ENCODE data around the gene SLC26A8. TPM values are rescaled to one million over a fixed set of nuclear protein-coding genes. Genes with fewer than 3 reads are reported as not detected.

Gene SLC26A8
- total and polyA plus RNA-seq, 2 experiments from 2014 or later, result 0.89 to 2.9 TPM

- Mint-ChIP-seq H3K27me3 (ENCODE audit: insufficient read depth, low read depth, poor library complexity) (peaks cover 9% of the 10 kb centered on the region), H3K9me3 (peaks cover 46% of the 10 kb centered on the region), H3K4me1 (no peaks in the 10 kb centered on the region), H3K4me3 (no peak overlapping the region), H3K27ac (no peak overlapping the region), H3K36me3 (ENCODE audit: low read depth) (peaks cover 60% of the 10 kb centered on the region)
- peaks cover 38% of the 10 kb centered on the region for H3K36me3 ChIP-seq (ENCODE audit: insufficient read depth)
- ATAC-seq, result no peak
- peaks cover 100% of the 10 kb centered on the region for H3K79me2 ChIP-seq (replicated peaks; ENCODE audit: insufficient read depth)
- no peak overlapping the region for H3K4me2 ChIP-seq
- H3K27me3 ChIP-seq (ENCODE audit: insufficient read depth), result no peaks in the 10 kb centered on the region
- no peak for TF ChIP-seq JUNB (IDR thresholded peaks at IDR 0.05; ENCODE audit: unreplicated experiment)
- no peak for TF ChIP-seq EZH2phosphoT487 (IDR thresholded peaks at IDR 0.05; ENCODE audit: unreplicated experiment)
- TF ChIP-seq CTCF (conservative IDR thresholded peaks at IDR 0.05; ENCODE audit: low read depth in 2 of 2), result no peak
- no peak for TF ChIP-seq EZH2 (IDR thresholded peaks at IDR 0.05; ENCODE audit: low read depth, unreplicated experiment)
- TF ChIP-seq ZNF331 (CRISPR knock-in tag; IDR thresholded peaks at IDR 0.05; ENCODE audit: low read depth), result no peak
- no peak for TF ChIP-seq REST (IDR thresholded peaks at IDR 0.05; ENCODE audit: unreplicated experiment)
- TF ChIP-seq ZNF114 (CRISPR knock-in tag; IDR thresholded peaks at IDR 0.05), result no peak
- no peak for TF ChIP-seq CREB1 (CRISPR knock-in tag; IDR thresholded peaks at IDR 0.05; ENCODE audit: low read depth)
- TF ChIP-seq NANOG (IDR thresholded peaks at IDR 0.05; ENCODE audit: borderline replicate concordance), result no peak
- TF ChIP-seq, protein P1, sequence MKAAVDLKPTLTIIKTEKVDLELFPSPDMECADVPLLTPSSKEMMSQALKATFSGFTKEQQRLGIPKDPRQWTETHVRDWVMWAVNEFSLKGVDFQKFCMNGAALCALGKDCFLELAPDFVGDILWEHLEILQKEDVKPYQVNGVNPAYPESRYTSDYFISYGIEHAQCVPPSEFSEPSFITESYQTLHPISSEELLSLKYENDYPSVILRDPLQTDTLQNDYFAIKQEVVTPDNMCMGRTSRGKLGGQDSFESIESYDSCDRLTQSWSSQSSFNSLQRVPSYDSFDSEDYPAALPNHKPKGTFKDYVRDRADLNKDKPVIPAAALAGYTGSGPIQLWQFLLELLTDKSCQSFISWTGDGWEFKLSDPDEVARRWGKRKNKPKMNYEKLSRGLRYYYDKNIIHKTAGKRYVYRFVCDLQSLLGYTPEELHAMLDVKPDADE (IDR thresholded peaks at IDR 0.05), result no peak
- TF ChIP-seq, protein P2, sequence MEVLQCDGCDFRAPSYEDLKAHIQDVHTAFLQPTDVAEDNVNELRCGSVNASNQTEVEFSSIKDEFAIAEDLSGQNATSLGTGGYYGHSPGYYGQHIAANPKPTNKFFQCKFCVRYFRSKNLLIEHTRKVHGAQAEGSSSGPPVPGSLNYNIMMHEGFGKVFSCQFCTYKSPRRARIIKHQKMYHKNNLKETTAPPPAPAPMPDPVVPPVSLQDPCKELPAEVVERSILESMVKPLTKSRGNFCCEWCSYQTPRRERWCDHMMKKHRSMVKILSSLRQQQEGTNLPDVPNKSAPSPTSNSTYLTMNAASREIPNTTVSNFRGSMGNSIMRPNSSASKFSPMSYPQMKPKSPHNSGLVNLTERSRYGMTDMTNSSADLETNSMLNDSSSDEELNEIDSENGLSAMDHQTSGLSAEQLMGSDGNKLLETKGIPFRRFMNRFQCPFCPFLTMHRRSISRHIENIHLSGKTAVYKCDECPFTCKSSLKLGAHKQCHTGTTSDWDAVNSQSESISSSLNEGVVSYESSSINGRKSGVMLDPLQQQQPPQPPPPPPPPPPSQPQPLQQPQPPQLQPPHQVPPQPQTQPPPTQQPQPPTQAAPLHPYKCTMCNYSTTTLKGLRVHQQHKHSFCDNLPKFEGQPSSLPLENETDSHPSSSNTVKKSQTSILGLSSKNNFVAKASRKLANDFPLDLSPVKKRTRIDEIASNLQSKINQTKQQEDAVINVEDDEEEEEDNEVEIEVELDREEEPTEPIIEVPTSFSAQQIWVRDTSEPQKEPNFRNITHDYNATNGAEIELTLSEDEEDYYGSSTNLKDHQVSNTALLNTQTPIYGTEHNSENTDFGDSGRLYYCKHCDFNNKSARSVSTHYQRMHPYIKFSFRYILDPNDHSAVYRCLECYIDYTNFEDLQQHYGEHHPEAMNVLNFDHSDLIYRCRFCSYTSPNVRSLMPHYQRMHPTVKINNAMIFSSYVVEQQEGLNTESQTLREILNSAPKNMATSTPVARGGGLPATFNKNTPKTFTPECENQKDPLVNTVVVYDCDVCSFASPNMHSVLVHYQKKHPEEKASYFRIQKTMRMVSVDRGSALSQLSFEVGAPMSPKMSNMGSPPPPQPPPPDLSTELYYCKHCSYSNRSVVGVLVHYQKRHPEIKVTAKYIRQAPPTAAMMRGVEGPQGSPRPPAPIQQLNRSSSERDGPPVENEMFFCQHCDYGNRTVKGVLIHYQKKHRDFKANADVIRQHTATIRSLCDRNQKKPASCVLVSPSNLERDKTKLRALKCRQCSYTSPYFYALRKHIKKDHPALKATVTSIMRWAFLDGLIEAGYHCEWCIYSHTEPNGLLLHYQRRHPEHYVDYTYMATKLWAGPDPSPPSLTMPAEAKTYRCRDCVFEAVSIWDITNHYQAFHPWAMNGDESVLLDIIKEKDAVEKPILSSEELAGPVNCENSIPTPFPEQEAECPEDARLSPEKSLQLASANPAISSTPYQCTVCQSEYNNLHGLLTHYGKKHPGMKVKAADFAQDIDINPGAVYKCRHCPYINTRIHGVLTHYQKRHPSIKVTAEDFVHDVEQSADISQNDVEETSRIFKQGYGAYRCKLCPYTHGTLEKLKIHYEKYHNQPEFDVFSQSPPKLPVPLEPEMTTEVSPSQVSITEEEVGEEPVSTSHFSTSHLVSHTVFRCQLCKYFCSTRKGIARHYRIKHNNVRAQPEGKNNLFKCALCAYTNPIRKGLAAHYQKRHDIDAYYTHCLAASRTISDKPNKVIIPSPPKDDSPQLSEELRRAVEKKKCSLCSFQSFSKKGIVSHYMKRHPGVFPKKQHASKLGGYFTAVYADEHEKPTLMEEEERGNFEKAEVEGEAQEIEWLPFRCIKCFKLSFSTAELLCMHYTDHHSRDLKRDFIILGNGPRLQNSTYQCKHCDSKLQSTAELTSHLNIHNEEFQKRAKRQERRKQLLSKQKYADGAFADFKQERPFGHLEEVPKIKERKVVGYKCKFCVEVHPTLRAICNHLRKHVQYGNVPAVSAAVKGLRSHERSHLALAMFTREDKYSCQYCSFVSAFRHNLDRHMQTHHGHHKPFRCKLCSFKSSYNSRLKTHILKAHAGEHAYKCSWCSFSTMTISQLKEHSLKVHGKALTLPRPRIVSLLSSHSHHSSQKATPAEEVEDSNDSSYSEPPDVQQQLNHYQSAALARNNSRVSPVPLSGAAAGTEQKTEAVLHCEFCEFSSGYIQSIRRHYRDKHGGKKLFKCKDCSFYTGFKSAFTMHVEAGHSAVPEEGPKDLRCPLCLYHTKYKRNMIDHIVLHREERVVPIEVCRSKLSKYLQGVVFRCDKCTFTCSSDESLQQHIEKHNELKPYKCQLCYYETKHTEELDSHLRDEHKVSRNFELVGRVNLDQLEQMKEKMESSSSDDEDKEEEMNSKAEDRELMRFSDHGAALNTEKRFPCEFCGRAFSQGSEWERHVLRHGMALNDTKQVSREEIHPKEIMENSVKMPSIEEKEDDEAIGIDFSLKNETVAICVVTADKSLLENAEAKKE (CRISPR knock-in tag; IDR thresholded peaks at IDR 0.05), result no peak
- no peak for TF ChIP-seq STAT1 (IDR thresholded peaks at IDR 0.05; ENCODE audit: unreplicated experiment)
- no peak for TF ChIP-seq POLR2AphosphoS5 (IDR thresholded peaks at IDR 0.05; ENCODE audit: low read depth)
- H4K20me1 ChIP-seq (replicated peaks; ENCODE audit: insufficient read depth), result peaks cover 46% of the 10 kb centered on the region
- H2AFZ ChIP-seq, result no peak overlapping the region
- no peak overlapping the region for H3K4me3 ChIP-seq
- 0 out of 2 replicates have a peak, but pooled peaks cover 3% of the 10 kb centered on the region for H3K9me2 ChIP-seq (ENCODE audit: insufficient read depth)
- H3F3A ChIP-seq (replicated peaks; ENCODE audit: low read depth), result no peaks in the 10 kb centered on the region; the same call in 1 of the 2 replicates
- H3K4me1 ChIP-seq (ENCODE audit: insufficient read depth), result no peaks in the 10 kb centered on the region
- H3K27ac ChIP-seq (ENCODE audit: low read depth), result no peak overlapping the region
- DNase-seq (ENCODE audit: low spot score), result no peak
These were observed 116.7 kb downstream of the SLC26A8 start for GRCh38 chr6:35907750-35908149.

Measured in GM23338 (cell line).